ENCODE results near the gene TLK2. TPM values are rescaled to one million over a fixed set of nuclear protein-coding genes. Genes with fewer than 3 reads are reported as not detected.
"Not testable (repeated sequence)": the region's sequence is repeated elsewhere in the genome, so short reads cannot be mapped to it uniquely, and the experiment has no call there.

The TLK2 gene
- total RNA-seq, 1 experiment from 2014 or later, result 40.5 TPM

DNA sequence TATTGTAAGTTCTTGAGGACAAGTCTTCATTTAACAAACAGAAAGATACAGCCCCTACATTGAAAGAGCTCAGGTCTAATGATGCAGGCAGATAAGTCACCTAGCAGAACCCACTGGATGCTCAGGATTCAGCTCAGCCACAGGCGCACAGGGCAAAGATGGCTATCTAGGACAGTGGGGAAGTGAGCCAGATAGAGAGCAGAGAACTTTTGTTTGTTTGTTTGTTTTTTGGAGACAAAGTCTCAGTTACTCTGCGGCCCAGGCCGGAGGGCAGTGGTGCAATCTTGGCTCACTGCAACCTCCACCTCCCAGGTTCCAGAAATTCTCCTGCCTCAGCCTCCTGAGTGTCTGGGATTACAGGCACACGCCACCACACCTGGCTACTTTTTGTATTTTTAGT, 34.6 kb upstream of the TLK2 start:
- TF ChIP-seq EZH2 (IDR thresholded peaks at IDR 0.05; ENCODE audit: low read length, unreplicated experiment) (no peak), CTCF (conservative IDR thresholded peaks at IDR 0.05; ENCODE audit: low read depth, low read length) (no peak), EZH2phosphoT487 (IDR thresholded peaks at IDR 0.05; ENCODE audit: borderline replicate concordance, low read length) (no peak)
- intact Hi-C loops (cut with micrococcal nuclease), result no loop called here
- no peaks in the 10 kb centered on the region for H3K9me3 ChIP-seq (ENCODE audit: low read length)
- H3K27me3 ChIP-seq (ENCODE audit: low read length), result no peaks in the 10 kb centered on the region
- ATAC-seq (no peak), DNase-seq (no peak)
- H3K9me2 ChIP-seq (replicated peaks; ENCODE audit: low read length), result no peaks in the 10 kb centered on the region
- no peaks in the 10 kb centered on the region for H3K79me2 ChIP-seq (ENCODE audit: low read length)
- H3K4me2 ChIP-seq (ENCODE audit: low read length), result no peak overlapping the region
- no peak overlapping the region for H2AFZ ChIP-seq (ENCODE audit: low read length)
- no TSS peak for BruUV-seq (replicated peaks)
- H3K9ac ChIP-seq (ENCODE audit: low read length), result no peak overlapping the region
- ChIA-PET CTCF (no interaction called here), POLR2A (ENCODE audit: unreplicated experiment) (no interaction called here)
- no peaks in the 10 kb centered on the region for H3K4me1 ChIP-seq (ENCODE audit: insufficient read depth, low read length)
- no peaks in the 10 kb centered on the region for H3F3A ChIP-seq (ENCODE audit: low read length, unreplicated experiment)
- peaks cover 39% of the 10 kb centered on the region for H3K36me3 ChIP-seq (ENCODE audit: low read depth, low read length)
- no peak overlapping the region for H3K4me3 ChIP-seq (ENCODE audit: low read length)
- no peak overlapping the region for H3K27ac ChIP-seq (ENCODE audit: low read length)
- H4K20me1 ChIP-seq (ENCODE audit: low read length), result no peaks in the 10 kb centered on the region

DNA sequence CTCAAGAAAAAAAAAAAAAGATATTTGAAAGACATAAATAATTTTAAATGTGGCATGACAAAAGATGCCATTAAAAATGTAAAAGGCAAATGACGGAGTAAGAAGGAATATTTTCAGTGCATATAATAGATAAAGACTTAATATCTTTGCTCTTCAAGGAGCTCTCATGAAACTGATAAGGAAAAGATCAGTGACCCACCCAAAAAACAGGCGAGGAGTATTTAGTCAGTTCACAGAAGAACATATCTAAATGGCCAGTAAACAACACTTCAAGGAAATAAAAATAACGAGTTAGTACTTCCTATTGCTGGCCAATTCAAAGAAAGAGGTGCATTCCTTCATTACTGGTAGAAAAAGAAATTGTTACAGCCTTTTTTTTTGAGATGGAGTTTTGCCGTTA, 32.8 kb upstream of the TLK2 start:
- H3K9ac ChIP-seq (ENCODE audit: low read length); H3K27ac ChIP-seq (ENCODE audit: low read length); ATAC-seq; H3K9me3 ChIP-seq (ENCODE audit: low read length); H3K4me2 ChIP-seq (ENCODE audit: low read length); BruUV-seq (replicated peaks); H3K4me3 ChIP-seq (ENCODE audit: low read length); H3K9me2 ChIP-seq (replicated peaks; ENCODE audit: low read length); H3F3A ChIP-seq (ENCODE audit: low read length, unreplicated experiment); CTCF ChIA-PET; H3K79me2 ChIP-seq (ENCODE audit: low read length); POLR2A ChIA-PET (ENCODE audit: unreplicated experiment); H3K27me3 ChIP-seq (ENCODE audit: low read length); intact Hi-C loops (cut with micrococcal nuclease); H2AFZ ChIP-seq (ENCODE audit: low read length); H4K20me1 ChIP-seq (ENCODE audit: low read length); DNase-seq; H3K4me1 ChIP-seq (ENCODE audit: insufficient read depth, low read length): not testable (repeated sequence)
- peaks cover 32% of the 10 kb centered on the region for H3K36me3 ChIP-seq (ENCODE audit: low read depth, low read length)

DNA sequence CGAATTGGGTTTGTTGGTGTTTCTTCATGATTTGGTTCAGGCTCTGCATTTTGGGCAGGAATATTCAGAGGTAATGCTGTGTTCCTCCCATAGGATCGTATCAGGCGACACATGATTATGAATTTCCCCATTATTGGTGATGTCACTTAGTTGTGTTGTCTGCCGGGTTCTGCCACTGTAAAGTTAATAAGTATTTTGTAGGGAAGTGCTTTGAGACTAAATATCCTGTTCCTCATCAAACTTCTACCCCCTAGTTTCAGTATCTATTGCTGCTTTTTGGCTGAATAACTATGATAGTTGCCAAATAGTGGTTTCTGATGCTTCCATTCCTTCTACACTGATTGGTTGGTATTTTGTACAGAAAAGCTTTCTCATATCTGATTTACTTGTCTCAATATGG, 26.4 kb upstream of the TLK2 start:
- ATAC-seq; H3K4me3 ChIP-seq (ENCODE audit: low read length); H3K9ac ChIP-seq (ENCODE audit: low read length); H3K4me1 ChIP-seq (ENCODE audit: insufficient read depth, low read length); H3K9me2 ChIP-seq (replicated peaks; ENCODE audit: low read length); H4K20me1 ChIP-seq (ENCODE audit: low read length); CTCF ChIA-PET; H3K79me2 ChIP-seq (ENCODE audit: low read length); H3K27ac ChIP-seq (ENCODE audit: low read length); H3K4me2 ChIP-seq (ENCODE audit: low read length); H3K9me3 ChIP-seq (ENCODE audit: low read length); BruUV-seq (replicated peaks); intact Hi-C loops (cut with micrococcal nuclease); POLR2A ChIA-PET (ENCODE audit: unreplicated experiment); H3K27me3 ChIP-seq (ENCODE audit: low read length); DNase-seq; H3F3A ChIP-seq (ENCODE audit: low read length, unreplicated experiment); H2AFZ ChIP-seq (ENCODE audit: low read length): not testable (repeated sequence)
- peaks cover 12% of the 10 kb centered on the region; the same call in 1 of the 2 replicates for H3K36me3 ChIP-seq (ENCODE audit: low read depth, low read length)

GRCh38 chr17:62453041-62453440, 25.6 kb upstream of the TLK2 start:
- H3F3A ChIP-seq (ENCODE audit: low read length, unreplicated experiment); H3K36me3 ChIP-seq (ENCODE audit: low read depth, low read length); H3K9ac ChIP-seq (ENCODE audit: low read length); H3K27ac ChIP-seq (ENCODE audit: low read length); ATAC-seq; H3K27me3 ChIP-seq (ENCODE audit: low read length); POLR2A ChIA-PET (ENCODE audit: unreplicated experiment); H2AFZ ChIP-seq (ENCODE audit: low read length); H3K4me2 ChIP-seq (ENCODE audit: low read length); H3K4me3 ChIP-seq (ENCODE audit: low read length); DNase-seq; H4K20me1 ChIP-seq (ENCODE audit: low read length); CTCF ChIA-PET; BruUV-seq (replicated peaks); H3K79me2 ChIP-seq (ENCODE audit: low read length); H3K4me1 ChIP-seq (ENCODE audit: insufficient read depth, low read length); H3K9me2 ChIP-seq (replicated peaks; ENCODE audit: low read length); intact Hi-C loops (cut with micrococcal nuclease); H3K9me3 ChIP-seq (ENCODE audit: low read length): not testable (repeated sequence)

GRCh38 chr17:62453656-62454055, 25.0 kb upstream of the TLK2 start:
- H3K4me1 ChIP-seq (ENCODE audit: insufficient read depth, low read length); H3K36me3 ChIP-seq (ENCODE audit: low read depth, low read length); H3K4me2 ChIP-seq (ENCODE audit: low read length); ATAC-seq; POLR2A ChIA-PET (ENCODE audit: unreplicated experiment); H2AFZ ChIP-seq (ENCODE audit: low read length); DNase-seq; H4K20me1 ChIP-seq (ENCODE audit: low read length); H3K27me3 ChIP-seq (ENCODE audit: low read length); H3K9me2 ChIP-seq (replicated peaks; ENCODE audit: low read length); H3K9me3 ChIP-seq (ENCODE audit: low read length); intact Hi-C loops (cut with micrococcal nuclease); H3K79me2 ChIP-seq (ENCODE audit: low read length); H3K27ac ChIP-seq (ENCODE audit: low read length); H3K4me3 ChIP-seq (ENCODE audit: low read length); H3K9ac ChIP-seq (ENCODE audit: low read length); H3F3A ChIP-seq (ENCODE audit: low read length, unreplicated experiment); CTCF ChIA-PET; BruUV-seq (replicated peaks): not testable (repeated sequence)

- H3K9ac ChIP-seq (ENCODE audit: low read length); H3K9me3 ChIP-seq (ENCODE audit: low read length); intact Hi-C loops (cut with micrococcal nuclease); H3K27me3 ChIP-seq (ENCODE audit: low read length); CTCF ChIA-PET; DNase-seq; H3K4me3 ChIP-seq (ENCODE audit: low read length); H3K9me2 ChIP-seq (replicated peaks; ENCODE audit: low read length); POLR2A ChIA-PET (ENCODE audit: unreplicated experiment); H3K79me2 ChIP-seq (ENCODE audit: low read length); BruUV-seq (replicated peaks); H2AFZ ChIP-seq (ENCODE audit: low read length); H3K4me2 ChIP-seq (ENCODE audit: low read length); H3K36me3 ChIP-seq (ENCODE audit: low read depth, low read length); H3F3A ChIP-seq (ENCODE audit: low read length, unreplicated experiment); ATAC-seq; H3K4me1 ChIP-seq (ENCODE audit: insufficient read depth, low read length); H3K27ac ChIP-seq (ENCODE audit: low read length); H4K20me1 ChIP-seq (ENCODE audit: low read length): not testable (repeated sequence)
Observed at GRCh38 chr17:62454111-62454510, 24.5 kb upstream of the TLK2 start.

Measured in PC-3 (cell line).